Parathyroid adenoma (tissue), 2 donors: ENCODE data around the gene PRR18.

Source experiments
- H2AFZ ChIP-seq: fragments of 300-600 bp; sonication (generic); one replicate; pipeline ENCODE4 v1.7.0; 2017; ENCODE audit warnings: antibody characterized with exemption, mild to moderate bottlenecking
- H3K27ac ChIP-seq: fragments of 300-600 bp; sonication (generic); one replicate; pipeline ENCODE4 v1.7.0; 2017
- H3K27me3 ChIP-seq: fragments of 300-600 bp; sonication (generic); one replicate; pipeline ENCODE4 v1.7.0; 2017; ENCODE audit warnings: low read length; ENCODE audit not compliant: control insufficient read depth, insufficient read depth
- H3K36me3 ChIP-seq: fragments of 300-600 bp; sonication (generic); one replicate; pipeline ENCODE4 v1.7.0; 2017; ENCODE audit warnings: low read length; ENCODE audit not compliant: control insufficient read depth, insufficient read depth
- H3K4me1 ChIP-seq: fragments of 300-600 bp; sonication (generic); one replicate; pipeline ENCODE4 v1.7.0; 2017; ENCODE audit warnings: control low read depth
- H3K4me2 ChIP-seq: fragments of 300-600 bp; sonication (generic); one replicate; pipeline ENCODE4 v1.7.0; 2017; ENCODE audit warnings: low read length
- H3K4me3 ChIP-seq: fragments of 300-600 bp; sonication (generic); one replicate; pipeline ENCODE4 v1.7.0; 2017; ENCODE audit warnings: low read depth, low read length
- H3K79me2 ChIP-seq: fragments of 300-600 bp; sonication (generic); one replicate; pipeline ENCODE4 v1.7.0; 2017; ENCODE audit warnings: control low read depth
- H3K9ac ChIP-seq: fragments of 300-600 bp; sonication (generic); one replicate; pipeline ENCODE4 v1.7.0; 2017; ENCODE audit warnings: mild to moderate bottlenecking
- H3K9me3 ChIP-seq: fragments of 300-600 bp; sonication (generic); one replicate; pipeline ENCODE4 v1.7.0; 2017; ENCODE audit warnings: low read length; ENCODE audit not compliant: control insufficient read depth
- TF ChIP-seq, protein P1 (sequence below): fragments of 300-600 bp; sonication (generic); IDR thresholded peaks from one replicate; pipeline ENCODE4 v1.7.0; 2017; ENCODE audit warnings: antibody characterized with exemption, mild to moderate bottlenecking
- donor health status: primary hyperparathyroidism.

The PRR18 gene

GRCh38 chr6:166262743-166263515 is 45.3 kb downstream of the PRR18 start:
- Histone ChIP-seq H3K27ac (no peak overlapping the region), H3K79me2 (no peaks in the 10 kb centered on the region), H3K27me3 (no peaks in the 10 kb centered on the region), H3K9ac (no peak overlapping the region), H3K4me1 (no peaks in the 10 kb centered on the region), H3K4me2 (no peak overlapping the region), H3K9me3 (no peaks in the 10 kb centered on the region), H3K4me3 (no peak overlapping the region), H2AFZ (no peak overlapping the region), H3K36me3 (no peaks in the 10 kb centered on the region)
- TF ChIP-seq, protein P1, sequence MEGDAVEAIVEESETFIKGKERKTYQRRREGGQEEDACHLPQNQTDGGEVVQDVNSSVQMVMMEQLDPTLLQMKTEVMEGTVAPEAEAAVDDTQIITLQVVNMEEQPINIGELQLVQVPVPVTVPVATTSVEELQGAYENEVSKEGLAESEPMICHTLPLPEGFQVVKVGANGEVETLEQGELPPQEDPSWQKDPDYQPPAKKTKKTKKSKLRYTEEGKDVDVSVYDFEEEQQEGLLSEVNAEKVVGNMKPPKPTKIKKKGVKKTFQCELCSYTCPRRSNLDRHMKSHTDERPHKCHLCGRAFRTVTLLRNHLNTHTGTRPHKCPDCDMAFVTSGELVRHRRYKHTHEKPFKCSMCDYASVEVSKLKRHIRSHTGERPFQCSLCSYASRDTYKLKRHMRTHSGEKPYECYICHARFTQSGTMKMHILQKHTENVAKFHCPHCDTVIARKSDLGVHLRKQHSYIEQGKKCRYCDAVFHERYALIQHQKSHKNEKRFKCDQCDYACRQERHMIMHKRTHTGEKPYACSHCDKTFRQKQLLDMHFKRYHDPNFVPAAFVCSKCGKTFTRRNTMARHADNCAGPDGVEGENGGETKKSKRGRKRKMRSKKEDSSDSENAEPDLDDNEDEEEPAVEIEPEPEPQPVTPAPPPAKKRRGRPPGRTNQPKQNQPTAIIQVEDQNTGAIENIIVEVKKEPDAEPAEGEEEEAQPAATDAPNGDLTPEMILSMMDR = no peak

DNA sequence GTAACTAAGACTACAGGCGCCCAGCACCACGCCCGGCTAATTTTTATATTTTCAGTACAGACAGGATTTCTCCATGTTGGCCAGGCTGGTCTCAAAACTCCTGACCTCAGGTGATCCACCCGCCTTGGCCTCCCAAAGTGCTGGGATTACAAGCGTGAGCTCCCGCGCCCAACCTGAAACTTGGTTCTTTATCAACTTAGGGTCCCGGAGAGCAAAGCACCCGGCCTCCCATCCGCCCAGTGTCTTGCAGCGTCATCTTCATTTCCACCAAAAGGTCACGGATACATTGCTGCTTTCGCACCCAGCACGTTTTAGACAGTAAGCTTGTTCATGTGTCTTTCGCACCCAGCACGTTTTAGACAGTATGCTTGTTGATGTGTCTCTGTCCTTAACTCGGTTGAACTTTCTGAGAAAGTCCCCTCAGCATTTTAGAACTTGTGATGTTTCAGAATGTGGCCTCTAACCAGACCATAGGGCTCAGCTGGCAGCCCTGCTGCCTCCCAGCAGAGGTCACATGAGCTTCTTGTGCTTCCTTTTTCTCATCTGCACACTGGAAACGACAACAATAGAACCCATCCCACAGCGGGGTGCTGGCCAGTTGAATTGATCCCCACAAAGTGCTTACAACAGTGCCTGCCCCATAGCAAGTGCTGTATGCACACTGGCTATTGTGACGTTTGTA is 48.8 kb downstream of the PRR18 start:
- TF ChIP-seq, protein P1 = no peak
- no peaks in the 10 kb centered on the region for H3K27me3 ChIP-seq
- no peaks in the 10 kb centered on the region for H3K9me3 ChIP-seq
- no peaks in the 10 kb centered on the region for H3K4me1 ChIP-seq
- no peak overlapping the region for H2AFZ ChIP-seq
- no peaks in the 10 kb centered on the region for H3K79me2 ChIP-seq
- no peaks in the 10 kb centered on the region for H3K36me3 ChIP-seq
- no peak overlapping the region for H3K27ac ChIP-seq
- no peak overlapping the region for H3K4me3 ChIP-seq
- H3K9ac ChIP-seq = no peak overlapping the region
- no peak overlapping the region for H3K4me2 ChIP-seq

GRCh38 chr6:166258854-166259276 is 49.3 kb downstream of the PRR18 start:
- Histone ChIP-seq H3K4me2 (no peak overlapping the region), H3K4me3 (no peak overlapping the region), H3K36me3 (no peaks in the 10 kb centered on the region), H3K9me3 (no peaks in the 10 kb centered on the region), H3K27ac (no peak overlapping the region), H3K27me3 (no peaks in the 10 kb centered on the region), H3K79me2 (no peaks in the 10 kb centered on the region), H3K9ac (no peak overlapping the region), H2AFZ (no peak overlapping the region), H3K4me1 (no peaks in the 10 kb centered on the region)
- TF ChIP-seq, protein P1 = no peak

DNA sequence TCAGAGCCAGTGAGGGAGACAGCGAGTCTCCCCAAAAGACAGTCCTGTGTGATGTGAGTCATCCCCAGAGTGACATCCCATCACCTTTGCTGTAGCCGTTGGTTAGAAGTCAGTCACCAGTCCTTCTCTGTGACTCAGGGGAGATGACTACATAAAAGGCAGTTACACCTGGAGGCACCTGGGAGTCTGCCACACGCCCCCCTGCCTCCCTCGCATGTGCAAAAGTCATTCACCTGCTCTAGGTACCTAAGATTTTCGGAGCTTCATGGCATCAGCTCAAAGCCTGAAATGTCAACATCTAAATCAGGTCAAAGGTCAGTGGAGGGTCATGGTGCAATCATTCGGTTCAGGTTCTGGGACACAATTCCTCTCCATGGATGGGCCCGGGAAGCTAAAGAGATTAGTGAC is 50.3 kb downstream of the PRR18 start:
- Histone ChIP-seq H3K79me2 (no peaks in the 10 kb centered on the region), H3K9me3 (no peaks in the 10 kb centered on the region), H2AFZ (no peak overlapping the region), H3K27ac (no peak overlapping the region), H3K4me2 (no peak overlapping the region), H3K9ac (no peak overlapping the region), H3K36me3 (no peaks in the 10 kb centered on the region), H3K4me3 (no peak overlapping the region), H3K27me3 (no peaks in the 10 kb centered on the region), H3K4me1 (no peaks in the 10 kb centered on the region)
- TF ChIP-seq, protein P1 = no peak
